Embryonic facial prominence (tissue), 1 donor: ENCODE data around the gene TTLL4.

Experiments used
- DNase-seq: peaks from one replicate; pipeline ENCODE4 v3.0.0-alpha.2; 2016; ENCODE audit errors: extremely low spot score

Gene TTLL4

DNA sequence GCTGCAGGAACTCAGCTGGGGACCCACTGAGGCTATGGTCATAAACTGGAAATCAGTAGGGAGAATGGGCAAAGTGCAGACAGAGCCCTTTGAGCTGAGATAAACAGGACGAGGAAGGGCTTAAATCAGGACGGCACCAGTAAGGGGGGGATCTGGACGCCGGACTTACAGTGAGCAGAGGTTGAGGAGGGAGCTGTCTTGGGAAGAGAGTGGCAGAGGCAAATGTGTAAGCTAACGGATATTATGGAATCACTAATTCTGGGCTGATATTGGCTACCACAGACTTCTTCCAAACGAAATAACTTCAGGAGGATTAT lies 71.9 kb downstream of the TTLL4 start:
- no peak for DNase-seq

DNA sequence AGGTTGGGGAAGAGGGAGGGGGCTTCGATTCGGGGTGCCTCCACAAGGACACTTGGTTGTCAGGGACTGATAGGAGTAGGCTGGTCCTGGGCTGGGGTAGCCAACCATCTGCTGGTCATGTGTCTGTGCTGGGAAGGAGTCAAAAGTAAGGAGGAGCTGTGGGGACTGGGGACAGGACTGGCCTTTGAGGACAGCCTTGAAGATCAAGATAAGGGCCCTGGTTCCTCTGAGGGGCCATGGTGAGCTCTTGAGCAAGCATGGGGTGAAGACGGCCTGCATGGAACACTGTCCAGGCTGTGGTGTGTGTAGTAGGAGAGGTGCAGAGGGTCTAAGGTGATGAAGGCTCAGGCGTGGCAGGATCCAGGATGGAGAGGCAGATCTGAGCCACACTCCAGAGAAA lies 73.1 kb downstream of the TTLL4 start:
- no peak for DNase-seq

DNA sequence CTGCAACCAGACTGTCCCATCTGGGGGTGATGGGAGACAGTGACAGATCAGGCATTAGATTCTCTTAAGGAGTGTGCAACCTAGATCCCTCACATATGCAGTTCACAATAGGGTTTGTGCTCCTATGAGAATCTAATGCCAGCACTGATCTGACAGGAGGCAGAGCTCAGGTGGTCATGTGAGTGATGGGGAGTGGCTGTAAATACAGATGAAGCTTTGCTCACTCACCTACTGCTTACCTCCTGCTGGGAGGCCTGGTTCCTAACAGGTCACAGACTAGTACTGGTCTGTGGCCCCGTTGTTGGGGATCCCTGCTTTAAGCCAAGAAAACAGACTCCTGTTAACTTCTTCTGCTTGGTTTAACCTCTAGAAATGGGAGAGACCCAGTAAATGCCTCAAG lies 74.5 kb downstream of the TTLL4 start:
- no peak for DNase-seq

DNA sequence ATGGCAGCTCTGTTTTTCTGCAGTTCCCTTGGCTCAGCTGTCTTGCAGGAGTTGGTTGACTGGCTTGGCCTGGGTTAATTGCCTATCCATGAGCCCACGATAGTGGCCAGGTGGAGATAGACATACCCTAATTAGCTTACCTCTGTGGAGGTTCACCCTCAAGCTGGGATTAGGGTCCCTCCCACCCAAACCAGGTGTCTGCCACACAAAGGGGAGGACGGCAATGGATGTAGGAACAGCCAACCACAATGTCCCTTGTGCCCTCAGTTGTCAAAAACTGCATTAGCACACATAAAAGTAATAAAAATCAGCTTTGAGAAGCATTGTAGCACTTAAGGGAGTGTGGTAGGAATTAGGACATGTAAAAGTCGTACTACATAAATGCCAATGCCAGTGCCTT lies 75.5 kb downstream of the TTLL4 start:
- no peak for DNase-seq

DNA sequence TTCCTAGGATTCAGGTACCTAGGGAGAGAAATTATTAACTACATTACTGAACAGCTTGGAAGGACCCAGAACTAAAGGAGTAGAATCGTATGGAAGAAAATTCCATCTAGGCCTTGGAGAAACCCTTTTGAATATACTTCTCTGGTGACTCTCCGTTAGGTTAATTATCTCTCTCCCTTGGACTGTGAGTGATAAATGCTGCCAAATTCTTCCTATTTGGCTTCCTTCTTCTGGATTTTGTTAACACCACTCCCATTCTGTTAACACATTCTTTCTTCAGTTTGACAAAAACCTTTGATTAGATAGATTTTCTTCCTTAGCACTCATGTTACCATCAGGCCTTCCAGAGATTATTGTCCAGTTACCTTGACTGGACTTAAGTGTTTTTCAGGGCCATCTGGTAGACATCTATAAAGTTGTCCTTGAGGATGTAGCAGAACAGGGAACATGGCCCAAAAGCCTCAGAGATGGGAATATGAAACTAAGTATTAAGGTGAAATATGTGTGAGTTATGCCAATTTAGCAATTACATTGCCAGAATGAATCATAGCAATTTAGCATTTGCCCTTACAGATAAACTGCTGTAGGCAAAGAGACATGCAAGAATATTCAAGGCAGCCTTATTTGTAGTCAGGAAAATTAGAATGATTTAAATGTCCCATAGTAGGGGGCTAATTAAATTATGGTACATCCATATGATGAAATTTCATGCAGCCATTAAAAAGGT lies 78.1 kb downstream of the TTLL4 start:
- no peak for DNase-seq

DNA sequence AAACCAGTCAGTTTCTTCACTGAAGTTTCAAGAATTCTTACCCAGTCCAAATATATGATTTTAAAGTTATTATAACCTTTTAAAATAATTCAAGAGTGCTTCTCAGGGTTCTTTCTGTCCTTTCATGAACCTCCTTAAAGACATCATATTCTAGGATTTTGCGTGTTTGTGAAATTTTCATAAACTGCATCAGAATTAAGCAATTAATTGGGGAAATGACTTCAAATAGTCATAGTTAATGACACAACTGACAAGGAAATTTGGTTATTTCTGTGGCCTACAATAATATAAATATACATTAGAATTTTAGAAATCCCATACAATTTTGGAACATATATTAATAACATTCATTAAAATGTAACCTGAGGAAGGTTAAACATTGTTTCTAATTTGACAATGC lies 81.8 kb downstream of the TTLL4 start:
- DNase-seq = no peak

DNA sequence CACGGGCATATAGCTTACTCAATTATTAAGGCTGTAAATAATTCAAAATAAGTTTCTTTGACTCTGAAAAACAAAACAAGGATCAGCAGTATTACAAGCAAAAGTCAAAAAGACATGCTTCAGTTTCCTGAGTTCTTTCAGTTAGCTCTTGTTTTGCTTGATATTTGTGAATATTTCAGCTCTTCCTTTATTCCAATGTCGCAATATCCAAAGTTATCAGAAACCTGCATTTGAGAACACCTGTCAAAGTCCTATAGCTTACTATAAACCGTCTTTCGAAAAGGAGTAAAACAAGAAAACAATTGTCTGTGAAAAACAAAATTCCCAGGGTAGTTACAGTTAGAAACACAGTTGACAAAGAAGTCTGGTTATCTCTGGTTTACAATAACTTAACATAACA lies 86.1 kb downstream of the TTLL4 start:
- DNase-seq = no peak

DNA sequence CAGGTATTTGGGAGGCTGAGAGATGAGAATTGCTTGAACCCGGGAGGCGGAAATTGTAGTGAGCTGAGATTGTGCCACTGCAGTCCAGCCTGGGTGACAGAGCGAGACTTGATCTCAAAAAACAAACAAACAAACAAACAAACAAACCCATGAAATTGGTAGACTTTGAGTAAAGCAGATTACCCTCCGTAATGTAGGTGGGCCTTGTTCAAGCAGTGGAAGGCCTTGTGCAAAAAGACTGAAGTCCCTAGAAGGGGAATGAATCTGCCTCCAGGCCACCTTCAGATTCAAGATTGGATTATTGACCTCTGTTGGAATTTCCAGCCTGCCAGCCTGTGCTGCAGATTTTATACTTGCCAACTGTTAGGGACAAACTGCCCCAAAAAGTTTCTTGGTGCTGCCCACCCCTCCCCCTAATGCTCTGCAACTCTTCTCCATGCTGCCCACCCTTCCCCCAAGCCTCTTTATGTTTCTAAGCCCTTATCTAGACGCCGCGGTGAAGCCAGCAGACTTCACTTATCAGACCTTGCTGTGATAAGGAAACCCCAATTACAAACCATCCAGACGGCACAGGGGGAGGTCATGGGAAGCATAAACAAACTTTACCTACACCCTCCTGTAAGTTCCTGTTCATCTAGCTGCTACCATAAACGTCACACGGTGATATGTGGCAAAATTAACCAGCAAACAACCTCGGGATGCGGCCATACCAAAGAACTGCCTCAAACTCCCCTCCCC lies 88.3 kb downstream of the TTLL4 start:
- DNase-seq = no peak

DNA sequence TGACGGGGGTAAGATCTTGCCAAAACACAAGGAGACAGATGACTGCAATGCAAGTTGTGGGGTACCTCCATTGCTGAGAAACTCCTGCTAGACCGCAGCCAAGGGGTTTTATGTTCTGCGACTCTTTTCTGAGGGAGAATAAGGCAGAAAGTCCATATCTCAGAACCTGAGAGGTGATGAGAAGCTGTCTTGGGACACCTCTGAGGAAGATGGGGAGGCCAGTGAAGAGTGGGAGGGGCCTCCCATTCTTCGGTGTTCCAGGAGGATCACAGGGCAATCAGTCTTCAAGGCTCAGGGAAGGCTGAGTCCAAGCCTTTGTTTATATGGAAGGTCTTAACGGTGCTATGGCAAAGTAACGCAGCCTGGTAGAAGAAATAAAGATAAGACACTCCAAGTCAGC lies 89.4 kb downstream of the TTLL4 start:
- no peak for DNase-seq

DNA sequence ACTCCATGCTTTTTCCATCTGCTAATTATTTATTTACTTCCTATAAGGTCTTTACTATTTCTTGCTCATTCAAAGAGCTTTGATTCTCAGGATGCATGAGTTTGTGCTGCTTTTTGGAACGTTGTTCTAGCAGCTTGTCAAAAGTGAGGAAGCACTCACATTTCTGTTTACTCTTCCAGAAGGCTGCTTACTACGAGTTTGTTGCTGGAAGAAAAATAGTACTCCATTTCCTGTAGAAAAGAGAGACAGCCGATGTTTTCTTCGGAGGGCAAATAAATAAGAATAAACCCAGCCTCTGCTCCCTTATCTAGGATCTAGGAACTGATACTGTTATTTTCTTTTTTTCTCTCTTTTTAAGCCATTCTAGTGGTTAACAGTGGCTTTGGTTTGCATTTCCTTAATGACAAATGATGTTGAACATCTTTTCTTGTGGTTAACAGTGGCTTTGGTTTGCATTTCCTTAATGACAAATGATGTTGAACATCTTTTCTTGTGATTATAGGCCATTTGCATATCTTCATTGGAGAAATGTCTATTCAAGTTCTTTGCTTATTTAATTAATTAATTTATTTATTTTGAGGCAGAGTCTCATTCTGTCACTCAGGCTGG lies 91.9 kb downstream of the TTLL4 start:
- no peak for DNase-seq

DNA sequence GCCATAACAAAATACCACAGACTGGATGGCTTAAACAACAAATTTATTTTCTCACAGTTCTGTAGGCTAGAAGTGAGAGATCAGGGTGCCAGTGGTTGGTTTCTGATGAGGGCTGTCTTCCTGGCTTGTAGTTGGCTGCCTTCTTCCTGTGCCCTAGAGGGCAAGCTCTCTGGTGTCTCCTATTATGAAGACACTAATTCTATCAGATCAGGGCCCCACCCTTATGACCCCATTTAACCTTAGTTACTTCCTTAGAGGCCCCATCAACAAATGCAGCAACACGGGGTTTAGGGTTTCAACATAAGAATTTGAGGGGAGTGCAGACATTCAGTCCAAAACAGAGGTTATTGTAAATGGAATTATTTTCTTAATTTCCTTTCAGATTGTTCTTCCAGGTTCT lies 94.2 kb downstream of the TTLL4 start:
- DNase-seq = no peak
